Keratinocyte (primary cell): Measurements from ENCODE around the gene MACF1. TPM values are rescaled to one million over a fixed set of nuclear protein-coding genes. Genes with fewer than 3 reads are reported as not detected.

Source experiments
- DNase-seq: peaks from one replicate; pipeline ENCODE4 v3.0.0-alpha.2; 2011; ENCODE audit warnings: low read depth, missing footprints, low spot score
- FAIRE-seq: peaks from 2 replicates; lab custom pipeline; 2011; peaks lifted over from hg19 to GRCh38; lab: Jason Lieb, UNC
- H2AFZ ChIP-seq: 2 replicates; pipeline ENCODE4 v1.6.0; 2012; ENCODE audit warnings: low read length, control low read depth, inconsistent platforms; ENCODE audit not compliant: control insufficient read depth
- H3K27ac ChIP-seq: 2 replicates; pipeline ENCODE4 v1.5.1; 2011; ENCODE audit warnings: low read length; ENCODE audit not compliant: control insufficient read depth, insufficient read depth
- H3K27me3 ChIP-seq: 3 replicates; pipeline ENCODE4 v1.6.0; 2011; ENCODE audit warnings: low read length; ENCODE audit not compliant: control insufficient read depth, insufficient read depth; ENCODE audit errors: extremely low read depth
- H3K36me3 ChIP-seq, 2 experiments: 2 replicates in 1 of 2; 3 replicates in 1 of 2; pipeline ENCODE4 v1.5.1; 2011; ENCODE audit warnings: low read length in 2 of 2, mild to moderate bottlenecking in 1 of 2; ENCODE audit not compliant: control insufficient read depth in 2 of 2, insufficient read depth in 2 of 2; ENCODE audit errors: extremely low read depth in 1 of 2
- H3K4me1 ChIP-seq: 3 replicates; pipeline ENCODE4 v1.5.1; 2011; ENCODE audit warnings: low read length; ENCODE audit not compliant: control insufficient read depth, insufficient read depth; ENCODE audit errors: extremely low read depth
- H3K4me2 ChIP-seq: 3 replicates; pipeline ENCODE4 v1.6.0; 2011; ENCODE audit warnings: low read depth, low read length; ENCODE audit not compliant: control insufficient read depth, insufficient read depth; ENCODE audit errors: extremely low read depth
- H3K4me3 ChIP-seq, 3 experiments: fragments of 200-600 bp in 1 of 3; sonication (generic) in 1 of 3; 2 replicates in 2 of 3; 3 replicates in 1 of 3; pipeline ENCODE4 v1.5.1; 2011 to 2016; ENCODE audit warnings: low read length in 3 of 3, mild to moderate bottlenecking in 3 of 3, control low read depth in 2 of 3, inconsistent platforms in 1 of 3, low read depth in 1 of 3, mixed read lengths in 1 of 3, mixed run types in 1 of 3, moderate library complexity in 1 of 3; ENCODE audit not compliant: control insufficient read depth in 2 of 3, insufficient read depth in 2 of 3; ENCODE audit errors: extremely low read depth in 1 of 3
- H3K79me2 ChIP-seq: 2 replicates; pipeline ENCODE4 v1.6.0; 2012; ENCODE audit warnings: low read length; ENCODE audit not compliant: control insufficient read depth, insufficient read depth
- H3K9ac ChIP-seq: 3 replicates; pipeline ENCODE4 v1.6.0; 2011; ENCODE audit warnings: low read length; ENCODE audit not compliant: control insufficient read depth, insufficient read depth; ENCODE audit errors: extremely low read depth
- H3K9me1 ChIP-seq: 3 replicates; pipeline ENCODE4 v1.6.0; 2011; ENCODE audit warnings: low read length; ENCODE audit not compliant: control insufficient read depth, insufficient read depth; ENCODE audit errors: extremely low read depth
- H3K9me3 ChIP-seq: 2 replicates; pipeline ENCODE4 v1.5.1; 2012; ENCODE audit warnings: low read depth, low read length; ENCODE audit not compliant: control insufficient read depth
- H4K20me1 ChIP-seq: 3 replicates; pipeline ENCODE4 v1.6.0; 2011; ENCODE audit warnings: low read length; ENCODE audit not compliant: control insufficient read depth, insufficient read depth; ENCODE audit errors: extremely low read depth
- CTCF ChIP-seq, 3 experiments: IDR thresholded peaks in 1 of 3; conservative IDR thresholded peaks in 1 of 3; optimal IDR thresholded peaks in 1 of 3; 2 replicates in 2 of 3; 3 replicates in 1 of 3; pipeline versions ENCODE3 to v1.5.1; 2011; ENCODE audit warnings: low read length in 3 of 3, mild to moderate bottlenecking in 3 of 3, moderate library complexity in 2 of 3, control low read depth in 1 of 3, inconsistent platforms in 1 of 3; ENCODE audit not compliant: insufficient read depth in 2 of 3; ENCODE audit errors: extremely low read depth in 1 of 3
- EZH2 ChIP-seq: IDR thresholded peaks from one replicate; pipeline ENCODE4 v1.6.1; 2012; ENCODE audit warnings: inconsistent platforms, mild to moderate bottlenecking, low read length, moderate library complexity
- dilution Hi-C: fragments of 300-500 bp; cut with MboI; formaldehyde crosslinking; loops from one replicate; pipeline ENCODE4 v1.7.0; 2020; ENCODE audit warnings: low sequenced_read_pairs; ENCODE audit not compliant: extremely low pct_ligation_motif_present
- polyA plus RNA-seq, 5 experiments: library from polyadenylated mRNA; depleted of rRNA in 3 of 5; stranded (reverse) in 3 of 5; stranded (forward) in 1 of 5; unstranded in 1 of 5; fragments of >200 nt; gene quantifications; 1 replicate in 1 of 5; 2 replicates in 3 of 5; 3 replicates in 1 of 5; pipeline versions ENCODE4 v1.2.1 to v1.2.3, GENCODE V29; 2011 to 2012; ENCODE audit warnings: missing spikeins in 2 of 5, low read depth in 1 of 5, low replicate concordance in 1 of 5

Gene MACF1
- polyA plus RNA-seq, 1 donor (not counting 4 experiments of a cell fraction or from before 2014, with no cell fraction given) = 111 TPM

GRCh38 chr1:39387452-39387851 is 183.0 kb downstream of the MACF1 start:
- TF ChIP-seq CTCF (optimal IDR thresholded peaks at IDR 0.05 in 1 of 3, IDR thresholded peaks at IDR 0.05 in 1 of 3, conservative IDR thresholded peaks at IDR 0.05 in 1 of 3; ENCODE audit: extremely low read depth in 1 of 3, insufficient read depth in 2 of 3, low read length in 3 of 3) = peak in 2 of 3 experiments; percentile 26 to 53
- TF ChIP-seq EZH2 = no peak
- no peak overlapping the region for H3K4me2 ChIP-seq
- no peaks in the 10 kb centered on the region for H3K27me3 ChIP-seq
- H3K79me2 ChIP-seq = peaks cover 25% of the 10 kb centered on the region
- no peak overlapping the region for H2AFZ ChIP-seq
- H3K9me1 ChIP-seq = peaks cover 4% of the 10 kb centered on the region
- DNase-seq = no peak
- no peak overlapping the region for H3K27ac ChIP-seq
- no peaks in the 10 kb centered on the region for H4K20me1 ChIP-seq
- no peaks in the 10 kb centered on the region for H3K9me3 ChIP-seq
- peaks cover 23% of the 10 kb centered on the region for H3K4me1 ChIP-seq
- peaks cover 31 to 33% of the 10 kb centered on the region in 2 experiments for H3K36me3 ChIP-seq
- H3K4me3 ChIP-seq = no peak overlapping the region
- dilution Hi-C loops = no loop called here
- no peak overlapping the region for H3K9ac ChIP-seq
- FAIRE-seq = peak; percentile 74

- Histone ChIP-seq H3K9me3 (no peaks in the 10 kb centered on the region), H2AFZ (no peak overlapping the region), H3K4me3 (no peak overlapping the region), H3K36me3 (peaks cover 21 to 23% of the 10 kb centered on the region in 2 experiments), H4K20me1 (no peaks in the 10 kb centered on the region), H3K4me2 (peak overlapping the region; percentile 47), H3K79me2 (peaks cover 55% of the 10 kb centered on the region), H3K27me3 (no peaks in the 10 kb centered on the region), H3K27ac (peak overlapping the region; percentile 35), H3K4me1 (peaks cover 66% of the 10 kb centered on the region), H3K9me1 (peaks cover 4% of the 10 kb centered on the region), H3K9ac (no peak overlapping the region)
- no peak for TF ChIP-seq EZH2
- no peak for TF ChIP-seq CTCF (optimal IDR thresholded peaks at IDR 0.05 in 1 of 3, IDR thresholded peaks at IDR 0.05 in 1 of 3, conservative IDR thresholded peaks at IDR 0.05 in 1 of 3; ENCODE audit: extremely low read depth in 1 of 3, insufficient read depth in 2 of 3, low read length in 3 of 3)
- DNase-seq (no peak), FAIRE-seq (peak; percentile 74)
- dilution Hi-C loops = no loop called here
These were observed 187.5 kb downstream of the MACF1 start for GRCh38 chr1:39391691-39392679.
